ENCODE results near the gene CASP10.

Gene CASP10

GRCh38 chr2:201270293-201271001 is 87.5 kb downstream of the CASP10 start:
- intact Hi-C loops (cut with DNase I; ENCODE audit: low total_unique reads) = no loop called here
- Histone ChIP-seq H3K27me3 (no peaks in the 10 kb centered on the region), H3K36me3 (peaks cover 9 to 78% (median 35%) of the 10 kb centered on the region in 3 donors), H3K9me3 (no peaks in the 10 kb centered on the region), H3K4me3 (no peak overlapping the region), H3K4me1 (no peaks in the 10 kb centered on the region), H3K27ac (no peak overlapping the region)
- TF ChIP-seq CTCF (IDR thresholded peaks at IDR 0.05) = no peak
- DNase-seq = no peak

GRCh38 chr2:201271917-201272316 is 89.0 kb downstream of the CASP10 start:
- Histone ChIP-seq H3K27me3 (no peaks in the 10 kb centered on the region), H3K27ac (no peak overlapping the region), H3K36me3 (peaks cover 9 to 81% (median 30%) of the 10 kb centered on the region in 3 donors), H3K4me3 (no peak overlapping the region), H3K9me3 (no peaks in the 10 kb centered on the region), H3K4me1 (no peaks in the 10 kb centered on the region)
- no peak for TF ChIP-seq CTCF (IDR thresholded peaks at IDR 0.05)
- DNase-seq = no peak
- intact Hi-C loops (cut with DNase I; ENCODE audit: low total_unique reads) = no loop called here

- peaks cover 9 to 82% (median 25%) of the 10 kb centered on the region in 3 donors for H3K36me3 ChIP-seq
- intact Hi-C loops (cut with DNase I; ENCODE audit: low total_unique reads) = no loop called here
- no peak for TF ChIP-seq CTCF (IDR thresholded peaks at IDR 0.05)
- H3K4me3 ChIP-seq = no peak overlapping the region
- H3K9me3 ChIP-seq = no peaks in the 10 kb centered on the region
- DNase-seq = no peak
- no peaks in the 10 kb centered on the region for H3K4me1 ChIP-seq
- no peak overlapping the region for H3K27ac ChIP-seq
- H3K27me3 ChIP-seq = no peaks in the 10 kb centered on the region
These were observed 90.5 kb downstream of the CASP10 start for GRCh38 chr2:201273330-201273983.

GRCh38 chr2:201275069-201275468 is 92.1 kb downstream of the CASP10 start:
- no peak for DNase-seq
- Histone ChIP-seq H3K27ac (no peak overlapping the region), H3K4me3 (no peak overlapping the region), H3K9me3 (no peaks in the 10 kb centered on the region), H3K27me3 (no peaks in the 10 kb centered on the region), H3K4me1 (no peaks in the 10 kb centered on the region), H3K36me3 (peaks cover 9 to 82% (median 25%) of the 10 kb centered on the region in 3 donors)
- intact Hi-C loops (cut with DNase I; ENCODE audit: low total_unique reads) = no loop called here
- no peak for TF ChIP-seq CTCF (IDR thresholded peaks at IDR 0.05)

DNA sequence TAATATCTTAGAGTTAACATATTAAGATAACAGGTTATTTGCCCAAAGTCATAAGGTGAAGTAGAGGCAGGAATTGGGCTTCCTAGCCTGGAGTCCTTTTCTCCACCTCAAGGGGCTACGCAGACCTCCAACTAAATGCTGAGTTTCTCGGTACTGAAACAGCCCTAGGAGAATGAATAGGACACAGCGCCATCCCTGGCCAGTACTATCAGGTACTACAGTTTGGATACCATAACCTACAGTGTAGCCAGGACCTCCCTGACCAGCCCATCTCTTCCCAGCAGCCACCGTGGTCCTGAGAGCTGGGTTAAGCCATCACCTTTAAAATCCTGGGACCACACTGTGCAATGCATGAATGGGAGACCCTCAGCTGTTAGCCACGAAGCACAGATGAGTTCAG is 93.0 kb downstream of the CASP10 start:
- Histone ChIP-seq H3K4me1 (no peaks in the 10 kb centered on the region), H3K9me3 (no peaks in the 10 kb centered on the region), H3K36me3 (peaks cover 9 to 75% (median 25%) of the 10 kb centered on the region in 3 donors), H3K27me3 (no peaks in the 10 kb centered on the region), H3K4me3 (no peak overlapping the region), H3K27ac (no peak overlapping the region)
- intact Hi-C loops (cut with DNase I; ENCODE audit: low total_unique reads) = no loop called here
- no peak for DNase-seq
- no peak for TF ChIP-seq CTCF (IDR thresholded peaks at IDR 0.05)
